Loucy (cell line): ENCODE data around the gene ACOXL.

Experiments used
- H2AFZ ChIP-seq: fragments of 200-600 bp; sonication (generic); 2 replicates; pipeline ENCODE4 v1.6.0; 2016; ENCODE audit warnings: antibody characterized with exemption, mild to moderate bottlenecking, low read length, moderate library complexity
- H3F3A ChIP-seq: fragments of 200-600 bp; 2 replicates; pipeline ENCODE4 v1.6.0; 2016; ENCODE audit warnings: antibody characterized with exemption, low read depth, mild to moderate bottlenecking
- H3K27me3 ChIP-seq: fragments of 200-600 bp; sonication (generic); 2 replicates; pipeline ENCODE4 v1.6.1; 2014; ENCODE audit warnings: low read length, mild to moderate bottlenecking; ENCODE audit not compliant: insufficient read depth, poor library complexity, severe bottlenecking
- H3K36me3 ChIP-seq: fragments of 200-600 bp; sonication (generic); 2 replicates; pipeline ENCODE4 v1.6.1; 2016; ENCODE audit warnings: low read length; ENCODE audit not compliant: insufficient read depth
- H3K4me1 ChIP-seq: fragments of 200-600 bp; sonication (generic); 2 replicates; pipeline ENCODE4 v1.5.1; 2014; ENCODE audit warnings: low read length, mild to moderate bottlenecking; ENCODE audit not compliant: insufficient read depth, poor library complexity, severe bottlenecking
- H3K4me2 ChIP-seq: fragments of 200-600 bp; sonication (generic); 2 replicates; pipeline ENCODE4 v1.6.0; 2014; ENCODE audit warnings: antibody characterized with exemption, low read length, low read depth, mild to moderate bottlenecking; ENCODE audit not compliant: poor library complexity, severe bottlenecking
- H3K4me3 ChIP-seq: fragments of 200-600 bp; sonication (generic); 2 replicates; pipeline ENCODE4 v1.5.1; 2014; ENCODE audit warnings: low read length, mild to moderate bottlenecking, mixed read lengths; ENCODE audit not compliant: poor library complexity, severe bottlenecking
- H3K79me2 ChIP-seq: fragments of 200-600 bp; sonication (generic); 2 replicates; pipeline ENCODE4 v1.6.1; 2014; ENCODE audit warnings: low read length; ENCODE audit not compliant: insufficient read depth
- H3K9ac ChIP-seq: fragments of 200-600 bp; sonication (generic); 2 replicates; pipeline ENCODE4 v1.6.0; 2014; ENCODE audit warnings: mild to moderate bottlenecking, low read depth, low read length, moderate library complexity; ENCODE audit not compliant: poor library complexity, severe bottlenecking
- H3K9me2 ChIP-seq: fragments of 200-600 bp; sonication (generic); replicated peaks from 2 replicates; pipeline ENCODE4 v1.6.1; 2016; ENCODE audit warnings: low read depth, low read length, mixed read lengths
- H3K9me3 ChIP-seq: fragments of 200-600 bp; sonication (generic); 2 replicates; pipeline ENCODE4 v1.6.1; 2014; ENCODE audit warnings: mild to moderate bottlenecking, antibody characterized with exemption, low read length, low read depth; ENCODE audit not compliant: insufficient read depth
- H4K20me1 ChIP-seq: fragments of 200-600 bp; sonication (generic); 2 replicates; pipeline ENCODE4 v1.6.0; 2014; ENCODE audit warnings: antibody characterized with exemption, low read length, mild to moderate bottlenecking; ENCODE audit not compliant: insufficient read depth, poor library complexity, severe bottlenecking
- CTCF ChIP-seq: fragments of 200-600 bp; sonication (generic); conservative IDR thresholded peaks from 2 replicates; pipeline ENCODE4 v1.5.1; 2014; ENCODE audit warnings: mild to moderate bottlenecking, antibody characterized with exemption, low read length
- EZH2phosphoT487 ChIP-seq: fragments of 200-600 bp; IDR thresholded peaks from 2 replicates; pipeline ENCODE4 v1.6.1; 2018; ENCODE audit warnings: antibody characterized with exemption, mild to moderate bottlenecking, moderate library complexity, borderline replicate concordance

The ACOXL gene

GRCh38 chr2:110878150-110878549 lies 145.8 kb downstream of the ACOXL start:
- H3F3A ChIP-seq, result peaks cover 4% of the 10 kb centered on the region; the same call in 1 of the 2 replicates
- H3K79me2 ChIP-seq, result no peaks in the 10 kb centered on the region
- peaks cover 33% of the 10 kb centered on the region for H3K4me1 ChIP-seq
- no peaks in the 10 kb centered on the region for H3K9me3 ChIP-seq
- H4K20me1 ChIP-seq, result no peaks in the 10 kb centered on the region
- H3K4me2 ChIP-seq, result peak overlapping the region; percentile 74
- no peaks in the 10 kb centered on the region for H3K27me3 ChIP-seq
- no peak for TF ChIP-seq CTCF
- TF ChIP-seq EZH2phosphoT487, result no peak
- no peaks in the 10 kb centered on the region for H3K36me3 ChIP-seq
- no peak overlapping the region for H3K9ac ChIP-seq
- peak overlapping the region; percentile 62 for H3K4me3 ChIP-seq
- no peak overlapping the region for H2AFZ ChIP-seq
- no peaks in the 10 kb centered on the region for H3K9me2 ChIP-seq

GRCh38 chr2:110881908-110882307 lies 149.5 kb downstream of the ACOXL start:
- Histone ChIP-seq H3K4me3 (no peak overlapping the region), H3K36me3 (no peaks in the 10 kb centered on the region), H3K4me1 (peaks cover 13% of the 10 kb centered on the region), H3K4me2 (no peak overlapping the region), H2AFZ (no peak overlapping the region), H3K9me3 (no peaks in the 10 kb centered on the region), H3K9ac (no peak overlapping the region), H3K9me2 (no peaks in the 10 kb centered on the region), H4K20me1 (no peaks in the 10 kb centered on the region), H3K27me3 (no peaks in the 10 kb centered on the region), H3K79me2 (no peaks in the 10 kb centered on the region), H3F3A (peaks cover 1% of the 10 kb centered on the region; the same call in 1 of the 2 replicates)
- TF ChIP-seq CTCF, result no peak
- TF ChIP-seq EZH2phosphoT487, result no peak

- no peak for TF ChIP-seq CTCF
- TF ChIP-seq EZH2phosphoT487, result no peak
- Histone ChIP-seq H3K27me3 (no peaks in the 10 kb centered on the region), H3K36me3 (no peaks in the 10 kb centered on the region), H3K9me3 (no peaks in the 10 kb centered on the region), H3F3A (no peaks in the 10 kb centered on the region), H3K4me2 (no peak overlapping the region), H3K9me2 (no peaks in the 10 kb centered on the region), H3K4me3 (no peak overlapping the region), H3K4me1 (peaks cover 1% of the 10 kb centered on the region), H2AFZ (no peak overlapping the region), H3K9ac (no peak overlapping the region), H4K20me1 (no peaks in the 10 kb centered on the region), H3K79me2 (no peaks in the 10 kb centered on the region)
These were observed 151.0 kb downstream of the ACOXL start for GRCh38 chr2:110883406-110883805.
